GM12878 (cell line): ENCODE results near the gene ISM1. TPM values are rescaled to one million over a fixed set of nuclear protein-coding genes. Genes with fewer than 3 reads are reported as not detected.

Source experiments
- ATAC-seq: fragments of 200-7000 bp; cut with Tn5 transposase; 3 replicates; pipeline ENCODE4 v1.9.1; 2020; ENCODE audit warnings: mild to moderate bottlenecking, moderate library complexity
- BruUV-seq: library from RNA; stranded (reverse); fragments of 400-500 nt; replicated peaks from 2 replicates; lab custom pipeline; 2021; lab: Mats Ljungman, UMichigan
- CTCF ChIA-PET: fragments of 300-600 bp; sonication (Branson Sonifier 250); formaldehyde crosslinking; extraction: SDS; loops from one replicate; lab custom pipeline; 2021; ENCODE audit warnings: inconsistent platforms; lab: Yijun Ruan, JAX
- POLR2A ChIA-PET: fragments of 350-600 bp; formaldehyde crosslinking; extraction: SDS; loops from one replicate; lab custom pipeline; 2021; ENCODE audit warnings: inconsistent platforms; lab: Charles Lee
- RAD21 ChIA-PET: fragments of 300-600 bp; sonication (Branson Sonifier 250); formaldehyde crosslinking; loops from one replicate; lab custom pipeline; 2023; ENCODE audit warnings: antibody characterized with exemption; ENCODE audit not compliant: unreplicated experiment; lab: Charles Lee
- SMC1A ChIA-PET: fragments of 300-600 bp; sonication (Branson Sonifier 250); formaldehyde crosslinking; loops from one replicate; lab custom pipeline; 2023; ENCODE audit not compliant: unreplicated experiment, uncharacterized antibody; lab: Charles Lee
- DNase-seq: peaks from one replicate; pipeline ENCODE4 v3.0.0-alpha.2; 2011; ENCODE audit warnings: low read depth, low spot score
- FAIRE-seq: peaks from 3 replicates; lab custom pipeline; 2011; peaks lifted over from hg19 to GRCh38; lab: Jason Lieb, UNC
- H2AFZ ChIP-seq: 2 replicates; pipeline ENCODE4 v1.6.0; 2011; ENCODE audit warnings: low read depth, low read length, control low read depth; ENCODE audit not compliant: control insufficient read depth
- H3K27ac ChIP-seq: 2 replicates; pipeline ENCODE4 v1.5.1; 2011; ENCODE audit warnings: control low read depth; ENCODE audit not compliant: control insufficient read depth, insufficient read depth
- H3K27me3 ChIP-seq, 2 experiments: replicated peaks in 1 of 2; 2 replicates each; pipeline versions ENCODE4 v1.6.0 to v1.6.1; 2011; ENCODE audit warnings: low read length in 1 of 2; ENCODE audit not compliant: control insufficient read depth in 2 of 2, insufficient read depth in 2 of 2
- H3K36me3 ChIP-seq, 2 experiments: 2 replicates each; pipeline ENCODE4 v1.5.1; 2011; ENCODE audit warnings: low read length in 1 of 2; ENCODE audit not compliant: control insufficient read depth in 2 of 2, insufficient read depth in 2 of 2
- H3K4me1 ChIP-seq: 2 replicates; pipeline ENCODE4 v1.6.1; 2011; ENCODE audit warnings: mild to moderate bottlenecking, low read length, moderate library complexity, mixed read lengths; ENCODE audit not compliant: control insufficient read depth, insufficient read depth
- H3K4me2 ChIP-seq: 2 replicates; pipeline ENCODE4 v1.6.0; 2011; ENCODE audit warnings: control low read depth; ENCODE audit not compliant: control insufficient read depth, insufficient read depth
- H3K4me3 ChIP-seq: fragments of 200-600 bp; sonication (generic); 2 replicates; pipeline ENCODE4 v1.5.1; 2016
- H3K79me2 ChIP-seq: 2 replicates; pipeline ENCODE4 v1.6.0; 2011; ENCODE audit warnings: low read length; ENCODE audit not compliant: control insufficient read depth, insufficient read depth
- H3K9ac ChIP-seq: 2 replicates; pipeline ENCODE4 v1.8.0; 2011; ENCODE audit warnings: low read length, control low read depth, mixed read lengths; ENCODE audit not compliant: control insufficient read depth, insufficient read depth
- H3K9me3 ChIP-seq: replicated peaks from 3 replicates; pipeline ENCODE4 v1.5.1; 2011; ENCODE audit warnings: mild to moderate bottlenecking, low read length; ENCODE audit not compliant: control insufficient read depth, insufficient read depth
- H4K20me1 ChIP-seq: 2 replicates; pipeline ENCODE4 v1.6.0; 2011; ENCODE audit not compliant: control insufficient read depth, insufficient read depth
- ASH2L ChIP-seq: fragments of 300-600, 200-600 bp; sonication (generic); IDR thresholded peaks from 2 replicates; pipeline ENCODE4 v1.6.1; 2017; ENCODE audit warnings: low read depth, mild to moderate bottlenecking, borderline replicate concordance
- BCL11A ChIP-seq: IDR thresholded peaks from 2 replicates; pipeline ENCODE4 v1.6.1; 2011; ENCODE audit warnings: low read depth, low read length
- CBX3 ChIP-seq: fragments of 200-600 bp; sonication (generic); IDR thresholded peaks from 2 replicates; pipeline ENCODE4 v1.6.1; 2016; ENCODE audit warnings: low read depth, borderline replicate concordance
- MXI1 ChIP-seq: fragments of 150-350 bp; IDR thresholded peaks from 2 replicates; pipeline ENCODE4 v1.6.1; 2011; ENCODE audit warnings: low read depth, mild to moderate bottlenecking, inconsistent platforms, low read length, improper control_type of control experiment
- NFYB ChIP-seq: IDR thresholded peaks from 2 replicates; pipeline ENCODE4 v1.6.1; 2011; ENCODE audit warnings: low read depth, mild to moderate bottlenecking, low read length, improper control_type of control experiment, moderate library complexity; ENCODE audit not compliant: insufficient read depth
- PAX8 ChIP-seq: fragments of 450-650 bp; IDR thresholded peaks from 2 replicates; pipeline ENCODE4 v1.6.1; 2017; ENCODE audit warnings: mild to moderate bottlenecking, moderate library complexity
- RAD21 ChIP-seq: IDR thresholded peaks from 2 replicates; pipeline ENCODE4 v1.6.1; 2011; ENCODE audit warnings: mild to moderate bottlenecking, low read depth, low read length, moderate library complexity; ENCODE audit not compliant: insufficient read depth
- TAF1 ChIP-seq: IDR thresholded peaks from 2 replicates; pipeline ENCODE4 v1.6.1; 2011; ENCODE audit warnings: mild to moderate bottlenecking, low read depth, low read length, borderline replicate concordance
- WGBS: methylation state at CpG from one replicate; pipeline ENCODE4 v1.1.6; 2016; ENCODE audit warnings: low lambda C conversion rate; ENCODE audit not compliant: insufficient replicate concordance, insufficient coverage; ENCODE audit errors: missing lambda C conversion rate; 5-methylcytosine and 5-hydroxymethylcytosine counted together
- in situ Hi-C: fragments of 300-500 bp; cut with MboI; formaldehyde crosslinking; loops from 9 replicates; pipeline ENCODE4 v1.14.3; 2018; ENCODE audit warnings: mixed read lengths
- intact Hi-C: fragments of 100-400 bp; cut with micrococcal nuclease; formaldehyde crosslinking; loops from one replicate; pipeline ENCODE4 v1.14.2; 2022; ENCODE audit not compliant: unreplicated experiment
- polyA plus RNA-seq, 11 experiments: library from polyadenylated mRNA; depleted of rRNA in 4 of 11; unstranded in 6 of 11; stranded (reverse) in 5 of 11; fragments of >200 nt; fragmentation: Nextera tagmentation in 4 of 11; fragmentation: Illumina TruSeq in 1 of 11; extraction: Ambion mirVana in 4 of 11; extraction: Trizol in 1 of 11; gene quantifications; 1 replicate in 1 of 11; 2 replicates in 10 of 11; pipeline versions ENCODE4 v1.2.1 to v1.2.3, GENCODE V29; 2011 to 2016; ENCODE audit warnings: inconsistent platforms in 2 of 11, missing spikeins in 2 of 11, low read depth in 1 of 11
- total RNA-seq, 4 experiments: library from RNA; depleted of rRNA in 3 of 4; stranded (reverse); fragments of >200 nt in 3 of 4; fragmentation: Illumina TruSeq in 1 of 4; extraction: Trizol in 1 of 4; gene quantifications; 2 replicates each; pipeline versions ENCODE4 v1.2.1 to v1.2.3, GENCODE V29; 2013 to 2021
- TF ChIP-seq, protein P1 (sequence below): fragments of 450-650 bp; IDR thresholded peaks from 2 replicates; pipeline ENCODE4 v1.6.1; 2017; ENCODE audit warnings: mild to moderate bottlenecking, moderate library complexity
- TF ChIP-seq, protein P2 (sequence below): fragments of 450-650 bp; IDR thresholded peaks from 2 replicates; pipeline ENCODE4 v1.6.1; 2016; ENCODE audit warnings: mild to moderate bottlenecking
- TF ChIP-seq, protein P3 (sequence below): fragments of 450-650 bp; IDR thresholded peaks from 2 replicates; pipeline ENCODE4 v1.6.1; 2017; ENCODE audit warnings: mild to moderate bottlenecking
- TF ChIP-seq, protein P4 (sequence below): fragments of 450-650 bp; IDR thresholded peaks from 2 replicates; pipeline ENCODE4 v1.6.1; 2016; ENCODE audit warnings: mild to moderate bottlenecking

Gene ISM1
- total and polyA plus RNA-seq, 10 of the 15 experiments (the other 5 are each of a cell fraction or from before 2014, with no cell fraction given): 0.01 to 0.03 TPM; not detected in 8

DNA sequence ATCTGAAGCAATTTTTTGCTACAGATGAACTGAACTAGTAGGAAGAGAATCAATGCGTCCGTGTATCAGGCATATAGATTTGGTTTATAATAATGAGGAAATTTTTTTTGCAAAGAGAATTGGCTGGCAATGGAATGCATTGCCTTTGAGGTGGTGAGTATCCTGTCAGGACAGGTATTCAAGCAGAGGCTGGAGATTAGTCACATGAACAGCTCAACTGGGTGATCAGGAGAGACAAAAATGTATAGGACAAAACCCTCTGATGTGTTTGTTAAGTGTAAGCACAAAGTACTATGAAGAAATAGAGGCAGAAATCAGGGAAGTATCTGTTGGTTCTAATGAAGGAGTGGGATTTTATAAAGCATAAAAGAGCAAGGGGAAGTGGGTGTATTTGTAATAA lies 80.5 kb downstream of the ISM1 start (continued):
- no peak for TF ChIP-seq TAF1

DNA sequence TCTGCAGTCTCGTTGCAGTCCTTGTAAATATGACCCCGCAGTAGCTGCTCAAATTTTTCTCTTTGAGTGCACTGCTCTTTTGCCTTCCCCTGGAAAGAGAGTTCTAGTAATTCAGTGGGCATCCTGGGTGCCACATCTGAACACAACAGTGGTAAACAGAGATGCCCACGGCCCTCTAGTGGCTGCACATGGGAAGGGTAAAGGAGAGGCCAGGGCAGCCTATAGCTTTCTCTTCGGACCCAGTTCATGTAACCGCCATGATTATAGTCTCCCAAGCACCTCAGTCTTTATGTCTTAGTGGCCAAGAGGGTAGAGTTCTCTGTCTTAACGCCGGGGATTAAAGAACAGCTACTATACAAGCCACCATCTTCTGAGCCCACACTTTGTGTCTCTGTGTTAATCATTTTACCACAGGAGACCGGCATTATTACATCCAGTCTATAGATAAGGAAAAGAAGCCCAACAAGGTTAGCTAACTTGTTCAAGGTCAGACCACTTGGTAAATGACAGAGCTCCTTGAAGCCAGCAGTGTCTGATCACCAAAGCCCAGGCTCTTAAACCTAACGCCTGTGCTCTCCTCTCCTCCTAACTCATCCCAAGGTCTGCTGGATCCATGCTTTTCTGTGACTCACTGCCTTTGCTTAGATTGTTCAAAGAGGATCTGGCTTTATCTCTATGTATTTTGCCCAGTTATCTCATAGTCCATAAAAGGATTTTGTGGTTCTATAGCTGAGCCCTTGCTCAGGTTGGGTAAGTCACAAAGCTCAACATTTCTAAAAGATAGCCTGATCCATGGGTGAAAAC lies 81.8 kb downstream of the ISM1 start:
- Histone ChIP-seq H3K4me3 (no peak overlapping the region), H3K9ac (no peak overlapping the region), H3K36me3 (no peaks in the 10 kb centered on the region), H3K27me3 (no peaks in the 10 kb centered on the region), H3K79me2 (no peaks in the 10 kb centered on the region), H3K27ac (no peak overlapping the region), H3K4me2 (no peak overlapping the region), H3K9me3 (no peaks in the 10 kb centered on the region), H4K20me1 (no peaks in the 10 kb centered on the region), H2AFZ (no peak overlapping the region), H3K4me1 (no peaks in the 10 kb centered on the region)
- no TSS peak for BruUV-seq
- ATAC-seq: peak; percentile 99
- RAD21 ChIA-PET: interaction anchor here (0.7 to 4.2 kb wide), 8 partner anchors 9 to 244 kb away, joined by 3 to 26 read pairs (median 4); no protein-coding TSS in a partner anchor
- 21% methylated on average over 9 of the region's 9 CpGs for WGBS
- SMC1A ChIA-PET: interaction anchor here (0.5 to 3.1 kb wide), 21 partner anchors 8 to 469 kb away, joined by 3 to 31 read pairs (median 4); no protein-coding TSS in a partner anchor
- FAIRE-seq: peak; percentile 65
- CTCF ChIA-PET: interaction anchor here (1.0 to 4.1 kb wide), 33 partner anchors 9 to 469 kb away, joined by 3 to 36 read pairs (median 5); no protein-coding TSS in a partner anchor
- POLR2A ChIA-PET: interaction anchor here (0.8 to 1.2 kb wide), 2 partner anchors 8 to 38 kb away, joined by 3 read pairs; no protein-coding TSS in a partner anchor
- intact Hi-C loops (loop anchor here (1.0 kb wide), 1 partner anchor 184 kb away; no protein-coding TSS in a partner anchor), in situ Hi-C loops (no loop called here)
- DNase-seq: no peak
- TF ChIP-seq, protein P1, sequence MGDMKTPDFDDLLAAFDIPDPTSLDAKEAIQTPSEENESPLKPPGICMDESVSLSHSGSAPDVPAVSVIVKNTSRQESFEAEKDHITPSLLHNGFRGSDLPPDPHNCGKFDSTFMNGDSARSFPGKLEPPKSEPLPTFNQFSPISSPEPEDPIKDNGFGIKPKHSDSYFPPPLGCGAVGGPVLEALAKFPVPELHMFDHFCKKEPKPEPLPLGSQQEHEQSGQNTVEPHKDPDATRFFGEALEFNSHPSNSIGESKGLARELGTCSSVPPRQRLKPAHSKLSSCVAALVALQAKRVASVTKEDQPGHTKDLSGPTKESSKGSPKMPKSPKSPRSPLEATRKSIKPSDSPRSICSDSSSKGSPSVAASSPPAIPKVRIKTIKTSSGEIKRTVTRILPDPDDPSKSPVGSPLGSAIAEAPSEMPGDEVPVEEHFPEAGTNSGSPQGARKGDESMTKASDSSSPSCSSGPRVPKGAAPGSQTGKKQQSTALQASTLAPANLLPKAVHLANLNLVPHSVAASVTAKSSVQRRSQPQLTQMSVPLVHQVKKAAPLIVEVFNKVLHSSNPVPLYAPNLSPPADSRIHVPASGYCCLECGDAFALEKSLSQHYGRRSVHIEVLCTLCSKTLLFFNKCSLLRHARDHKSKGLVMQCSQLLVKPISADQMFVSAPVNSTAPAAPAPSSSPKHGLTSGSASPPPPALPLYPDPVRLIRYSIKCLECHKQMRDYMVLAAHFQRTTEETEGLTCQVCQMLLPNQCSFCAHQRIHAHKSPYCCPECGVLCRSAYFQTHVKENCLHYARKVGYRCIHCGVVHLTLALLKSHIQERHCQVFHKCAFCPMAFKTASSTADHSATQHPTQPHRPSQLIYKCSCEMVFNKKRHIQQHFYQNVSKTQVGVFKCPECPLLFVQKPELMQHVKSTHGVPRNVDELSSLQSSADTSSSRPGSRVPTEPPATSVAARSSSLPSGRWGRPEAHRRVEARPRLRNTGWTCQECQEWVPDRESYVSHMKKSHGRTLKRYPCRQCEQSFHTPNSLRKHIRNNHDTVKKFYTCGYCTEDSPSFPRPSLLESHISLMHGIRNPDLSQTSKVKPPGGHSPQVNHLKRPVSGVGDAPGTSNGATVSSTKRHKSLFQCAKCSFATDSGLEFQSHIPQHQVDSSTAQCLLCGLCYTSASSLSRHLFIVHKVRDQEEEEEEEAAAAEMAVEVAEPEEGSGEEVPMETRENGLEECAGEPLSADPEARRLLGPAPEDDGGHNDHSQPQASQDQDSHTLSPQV: no peak
- TF ChIP-seq PAX8: no peak
- TF ChIP-seq MXI1: no peak
- TF ChIP-seq, protein P2, sequence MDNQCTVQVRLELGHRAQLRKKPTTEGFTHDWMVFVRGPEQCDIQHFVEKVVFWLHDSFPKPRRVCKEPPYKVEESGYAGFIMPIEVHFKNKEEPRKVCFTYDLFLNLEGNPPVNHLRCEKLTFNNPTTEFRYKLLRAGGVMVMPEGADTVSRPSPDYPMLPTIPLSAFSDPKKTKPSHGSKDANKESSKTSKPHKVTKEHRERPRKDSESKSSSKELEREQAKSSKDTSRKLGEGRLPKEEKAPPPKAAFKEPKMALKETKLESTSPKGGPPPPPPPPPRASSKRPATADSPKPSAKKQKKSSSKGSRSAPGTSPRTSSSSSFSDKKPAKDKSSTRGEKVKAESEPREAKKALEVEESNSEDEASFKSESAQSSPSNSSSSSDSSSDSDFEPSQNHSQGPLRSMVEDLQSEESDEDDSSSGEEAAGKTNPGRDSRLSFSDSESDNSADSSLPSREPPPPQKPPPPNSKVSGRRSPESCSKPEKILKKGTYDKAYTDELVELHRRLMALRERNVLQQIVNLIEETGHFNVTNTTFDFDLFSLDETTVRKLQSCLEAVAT: no peak
- no peak for TF ChIP-seq BCL11A
- TF ChIP-seq, protein P3, sequence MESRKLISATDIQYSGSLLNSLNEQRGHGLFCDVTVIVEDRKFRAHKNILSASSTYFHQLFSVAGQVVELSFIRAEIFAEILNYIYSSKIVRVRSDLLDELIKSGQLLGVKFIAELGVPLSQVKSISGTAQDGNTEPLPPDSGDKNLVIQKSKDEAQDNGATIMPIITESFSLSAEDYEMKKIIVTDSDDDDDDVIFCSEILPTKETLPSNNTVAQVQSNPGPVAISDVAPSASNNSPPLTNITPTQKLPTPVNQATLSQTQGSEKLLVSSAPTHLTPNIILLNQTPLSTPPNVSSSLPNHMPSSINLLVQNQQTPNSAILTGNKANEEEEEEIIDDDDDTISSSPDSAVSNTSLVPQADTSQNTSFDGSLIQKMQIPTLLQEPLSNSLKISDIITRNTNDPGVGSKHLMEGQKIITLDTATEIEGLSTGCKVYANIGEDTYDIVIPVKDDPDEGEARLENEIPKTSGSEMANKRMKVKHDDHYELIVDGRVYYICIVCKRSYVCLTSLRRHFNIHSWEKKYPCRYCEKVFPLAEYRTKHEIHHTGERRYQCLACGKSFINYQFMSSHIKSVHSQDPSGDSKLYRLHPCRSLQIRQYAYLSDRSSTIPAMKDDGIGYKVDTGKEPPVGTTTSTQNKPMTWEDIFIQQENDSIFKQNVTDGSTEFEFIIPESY: no peak
- no peak for TF ChIP-seq CBX3
- no peak for TF ChIP-seq ASH2L
- TF ChIP-seq RAD21: peak; percentile 64
- TF ChIP-seq NFYB: no peak
- TF ChIP-seq, protein P4, sequence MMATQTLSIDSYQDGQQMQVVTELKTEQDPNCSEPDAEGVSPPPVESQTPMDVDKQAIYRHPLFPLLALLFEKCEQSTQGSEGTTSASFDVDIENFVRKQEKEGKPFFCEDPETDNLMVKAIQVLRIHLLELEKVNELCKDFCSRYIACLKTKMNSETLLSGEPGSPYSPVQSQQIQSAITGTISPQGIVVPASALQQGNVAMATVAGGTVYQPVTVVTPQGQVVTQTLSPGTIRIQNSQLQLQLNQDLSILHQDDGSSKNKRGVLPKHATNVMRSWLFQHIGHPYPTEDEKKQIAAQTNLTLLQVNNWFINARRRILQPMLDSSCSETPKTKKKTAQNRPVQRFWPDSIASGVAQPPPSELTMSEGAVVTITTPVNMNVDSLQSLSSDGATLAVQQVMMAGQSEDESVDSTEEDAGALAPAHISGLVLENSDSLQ: no peak
